H1 (cell line): Measurements from ENCODE around the gene TMEM269.
A peak's percentile ranks its signal among the peaks of the same experiment; 100 is the strongest.

ENCODE experiments used
- BACH1 ChIP-seq: IDR thresholded peaks from 2 replicates; pipeline ENCODE4 v1.6.1; 2012; ENCODE audit warnings: low read length, improper control_type of control experiment
- CBX5 ChIP-seq: fragments of 300-800, 300-1000 bp; sonication (generic); IDR thresholded peaks from 2 replicates; pipeline ENCODE4 v1.7.1; 2016; ENCODE audit warnings: antibody characterized with exemption, low read length, low read depth
- CREB1 ChIP-seq: IDR thresholded peaks from 2 replicates; pipeline ENCODE4 v1.6.1; 2012; ENCODE audit warnings: inconsistent platforms
- EZH2 ChIP-seq: fragments of 200-600 bp; sonication (generic); IDR thresholded peaks from 2 replicates; pipeline ENCODE4 v1.7.1; 2012; ENCODE audit warnings: low read depth, mild to moderate bottlenecking, moderate library complexity, low read length, inconsistent platforms; ENCODE audit not compliant: severe bottlenecking
- KDM1A ChIP-seq: fragments of 200-600, 300-600 bp; sonication (generic); IDR thresholded peaks from 2 replicates; pipeline ENCODE4 v1.7.1; 2016; ENCODE audit warnings: mild to moderate bottlenecking, low read length, borderline replicate concordance
- RAD21 ChIP-seq, 2 experiments: IDR thresholded peaks in 1 of 2; conservative IDR thresholded peaks in 1 of 2; 2 replicates each; pipeline ENCODE4 v1.6.1; 2011; ENCODE audit warnings: low read depth in 2 of 2, low read length in 2 of 2, improper control_type of control experiment in 1 of 2, inconsistent platforms in 1 of 2, mild to moderate bottlenecking in 1 of 2, moderate library complexity in 1 of 2
- SIN3A ChIP-seq, 2 experiments: IDR thresholded peaks in 1 of 2; conservative IDR thresholded peaks in 1 of 2; 2 replicates each; pipeline ENCODE4 v1.6.1; 2011 to 2012; ENCODE audit warnings: low read length in 2 of 2, improper control_type of control experiment in 1 of 2, low read depth in 1 of 2, mild to moderate bottlenecking in 1 of 2
- YY1 ChIP-seq: IDR thresholded peaks from 2 replicates; pipeline ENCODE4 v1.6.1; 2011; ENCODE audit warnings: low read depth, mild to moderate bottlenecking, low read length
- TF ChIP-seq, protein P1 (sequence below), 3 experiments: IDR thresholded peaks; 1 replicate in 2 of 3; 2 replicates in 1 of 3; pipeline versions ENCODE4 v1.5.1 to v1.6.1; 2011; ENCODE audit warnings: low read length in 3 of 3, mild to moderate bottlenecking in 3 of 3, inconsistent platforms in 2 of 3, low read depth in 1 of 3, moderate library complexity in 1 of 3; ENCODE audit not compliant: insufficient read depth in 1 of 3; ENCODE audit errors: control extremely low read depth in 1 of 3
- TF ChIP-seq, protein P2 (sequence below): IDR thresholded peaks from 2 replicates; pipeline ENCODE4 v1.6.1; 2011; ENCODE audit warnings: low read length, improper control_type of control experiment

- TF ChIP-seq KDM1A = no peak
- TF ChIP-seq, protein P1, sequence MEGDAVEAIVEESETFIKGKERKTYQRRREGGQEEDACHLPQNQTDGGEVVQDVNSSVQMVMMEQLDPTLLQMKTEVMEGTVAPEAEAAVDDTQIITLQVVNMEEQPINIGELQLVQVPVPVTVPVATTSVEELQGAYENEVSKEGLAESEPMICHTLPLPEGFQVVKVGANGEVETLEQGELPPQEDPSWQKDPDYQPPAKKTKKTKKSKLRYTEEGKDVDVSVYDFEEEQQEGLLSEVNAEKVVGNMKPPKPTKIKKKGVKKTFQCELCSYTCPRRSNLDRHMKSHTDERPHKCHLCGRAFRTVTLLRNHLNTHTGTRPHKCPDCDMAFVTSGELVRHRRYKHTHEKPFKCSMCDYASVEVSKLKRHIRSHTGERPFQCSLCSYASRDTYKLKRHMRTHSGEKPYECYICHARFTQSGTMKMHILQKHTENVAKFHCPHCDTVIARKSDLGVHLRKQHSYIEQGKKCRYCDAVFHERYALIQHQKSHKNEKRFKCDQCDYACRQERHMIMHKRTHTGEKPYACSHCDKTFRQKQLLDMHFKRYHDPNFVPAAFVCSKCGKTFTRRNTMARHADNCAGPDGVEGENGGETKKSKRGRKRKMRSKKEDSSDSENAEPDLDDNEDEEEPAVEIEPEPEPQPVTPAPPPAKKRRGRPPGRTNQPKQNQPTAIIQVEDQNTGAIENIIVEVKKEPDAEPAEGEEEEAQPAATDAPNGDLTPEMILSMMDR (IDR thresholded peaks at IDR 0.05; ENCODE audit: control extremely low read depth in 1 of 3, insufficient read depth in 1 of 3, low read depth in 1 of 3, low read length in 3 of 3) = peak; percentile 49 to 61 (median 52)
- TF ChIP-seq EZH2 = no peak
- TF ChIP-seq BACH1 = no peak
- TF ChIP-seq YY1 = no peak
- TF ChIP-seq SIN3A (conservative IDR thresholded peaks at IDR 0.05 in 1 of 2, IDR thresholded peaks at IDR 0.05 in 1 of 2; ENCODE audit: low read depth in 1 of 2, low read length in 2 of 2) = 0 out of 4 replicates have a peak, but pooled peaks of 1 of the 2 experiments have one; percentile 54
- TF ChIP-seq CREB1 = no peak
- TF ChIP-seq, protein P2, sequence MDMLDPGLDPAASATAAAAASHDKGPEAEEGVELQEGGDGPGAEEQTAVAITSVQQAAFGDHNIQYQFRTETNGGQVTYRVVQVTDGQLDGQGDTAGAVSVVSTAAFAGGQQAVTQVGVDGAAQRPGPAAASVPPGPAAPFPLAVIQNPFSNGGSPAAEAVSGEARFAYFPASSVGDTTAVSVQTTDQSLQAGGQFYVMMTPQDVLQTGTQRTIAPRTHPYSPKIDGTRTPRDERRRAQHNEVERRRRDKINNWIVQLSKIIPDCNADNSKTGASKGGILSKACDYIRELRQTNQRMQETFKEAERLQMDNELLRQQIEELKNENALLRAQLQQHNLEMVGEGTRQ = no peak
- peak in 1 of 2 experiments; percentile 33; a peak in 2 of 4 replicates for TF ChIP-seq RAD21 (IDR thresholded peaks at IDR 0.05 in 1 of 2, conservative IDR thresholded peaks at IDR 0.05 in 1 of 2; ENCODE audit: low read depth in 2 of 2, low read length in 2 of 2)
- no peak for TF ChIP-seq CBX5
Measured at GRCh38 chr1:42765832-42766740, 18.7 kb upstream of the TMEM269 start.
